ENCODE data around the gene PPFIBP1. TPM values are rescaled to one million over a fixed set of nuclear protein-coding genes. Genes with fewer than 3 reads are reported as not detected.

Gene PPFIBP1
- total and polyA plus RNA-seq, 2 of the 13 experiments (the other 11 are each of a cell fraction or from before 2014, with no cell fraction given) = 16.2 to 21.8 TPM

- Histone ChIP-seq H3K4me1 (ENCODE audit: insufficient read depth, low read length) (no peaks in the 10 kb centered on the region), H3K27me3 (ENCODE audit: control insufficient read depth in 1 of 2, insufficient read depth in 2 of 2, low read length in 2 of 2) (no peaks in the 10 kb centered on the region), H3K9me3 (ENCODE audit: low read length) (no peaks in the 10 kb centered on the region), H3K4me2 (ENCODE audit: low read depth, low read length) (no peak overlapping the region), H3K79me2 (ENCODE audit: insufficient read depth, low read length) (no peaks in the 10 kb centered on the region), H3K9ac (ENCODE audit: insufficient read depth, low read depth, low read length) (no peak overlapping the region), H2AFZ (ENCODE audit: low read length) (no peak overlapping the region), H3K36me3 (replicated peaks in 1 of 2; ENCODE audit: control insufficient read depth in 1 of 2, insufficient read depth in 2 of 2, low read length in 2 of 2) (no peaks in the 10 kb centered on the region; a peak in 1 of 5 replicates), H4K20me1 (ENCODE audit: insufficient read depth, low read length) (no peaks in the 10 kb centered on the region), H3K27ac (ENCODE audit: extremely low read length, insufficient read depth, low read length) (no peak overlapping the region), H3K4me3 (replicated peaks in 1 of 3; ENCODE audit: insufficient read depth in 1 of 3, low read depth in 2 of 3, low read length in 3 of 3) (no peak overlapping the region)
- DNase-seq (ENCODE audit: low spot score) (no peak), ATAC-seq (no peak), FAIRE-seq (no peak)
- in situ Hi-C loops (cut with HindIII; ENCODE audit: extremely low pct_ligation_motif_present, low pct_unique_long_range_greater_than_20kb) = no loop called here
- CTCF ChIA-PET (ENCODE audit: low intra/inter-chr PET ratio, low total read pairs) = no interaction called here
- POLR2A ChIA-PET = no interaction called here
- TF ChIP-seq ATAD3A (CRISPR knock-in tag; IDR thresholded peaks at IDR 0.05) = no peak
- TF ChIP-seq ZNF891 (CRISPR knock-in tag; IDR thresholded peaks at IDR 0.05) = no peak
- TF ChIP-seq, protein P1, sequence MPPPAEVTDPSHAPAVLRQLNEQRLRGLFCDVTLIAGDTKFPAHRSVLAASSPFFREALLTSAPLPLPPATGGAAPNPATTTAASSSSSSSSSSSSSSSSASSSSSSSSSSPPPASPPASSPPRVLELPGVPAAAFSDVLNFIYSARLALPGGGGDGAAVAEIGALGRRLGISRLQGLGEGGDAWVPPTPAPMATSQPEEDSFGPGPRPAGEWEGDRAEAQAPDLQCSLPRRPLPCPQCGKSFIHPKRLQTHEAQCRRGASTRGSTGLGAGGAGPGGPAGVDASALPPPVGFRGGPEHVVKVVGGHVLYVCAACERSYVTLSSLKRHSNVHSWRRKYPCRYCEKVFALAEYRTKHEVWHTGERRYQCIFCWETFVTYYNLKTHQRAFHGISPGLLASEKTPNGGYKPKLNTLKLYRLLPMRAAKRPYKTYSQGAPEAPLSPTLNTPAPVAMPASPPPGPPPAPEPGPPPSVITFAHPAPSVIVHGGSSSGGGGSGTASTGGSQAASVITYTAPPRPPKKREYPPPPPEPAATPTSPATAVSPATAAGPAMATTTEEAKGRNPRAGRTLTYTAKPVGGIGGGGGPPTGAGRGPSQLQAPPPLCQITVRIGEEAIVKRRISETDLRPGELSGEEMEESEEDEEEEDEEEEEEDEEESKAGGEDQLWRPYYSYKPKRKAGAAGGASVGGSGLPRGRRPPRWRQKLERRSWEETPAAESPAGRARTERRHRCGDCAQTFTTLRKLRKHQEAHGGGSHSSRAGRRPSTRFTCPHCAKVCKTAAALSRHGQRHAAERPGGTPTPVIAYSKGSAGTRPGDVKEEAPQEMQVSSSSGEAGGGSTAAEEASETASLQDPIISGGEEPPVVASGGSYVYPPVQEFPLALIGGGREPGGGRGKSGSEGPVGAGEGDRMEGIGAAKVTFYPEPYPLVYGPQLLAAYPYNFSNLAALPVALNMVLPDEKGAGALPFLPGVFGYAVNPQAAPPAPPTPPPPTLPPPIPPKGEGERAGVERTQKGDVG (CRISPR knock-in tag; IDR thresholded peaks at IDR 0.05; ENCODE audit: borderline replicate concordance) = no peak
- TF ChIP-seq CCAR2 (optimal IDR thresholded peaks at IDR 0.05; ENCODE audit: low read depth, low read length) = no peak
- TF ChIP-seq ZNF563 (CRISPR knock-in tag; IDR thresholded peaks at IDR 0.05) = no peak
- no peak for TF ChIP-seq NPAS2 (CRISPR knock-in tag; IDR thresholded peaks at IDR 0.05; ENCODE audit: borderline replicate concordance)
- TF ChIP-seq AHR (CRISPR knock-in tag; IDR thresholded peaks at IDR 0.05) = no peak
- TF ChIP-seq ZNF460 (CRISPR knock-in tag; IDR thresholded peaks at IDR 0.05; ENCODE audit: borderline replicate concordance) = no peak
- TF ChIP-seq, protein P2, sequence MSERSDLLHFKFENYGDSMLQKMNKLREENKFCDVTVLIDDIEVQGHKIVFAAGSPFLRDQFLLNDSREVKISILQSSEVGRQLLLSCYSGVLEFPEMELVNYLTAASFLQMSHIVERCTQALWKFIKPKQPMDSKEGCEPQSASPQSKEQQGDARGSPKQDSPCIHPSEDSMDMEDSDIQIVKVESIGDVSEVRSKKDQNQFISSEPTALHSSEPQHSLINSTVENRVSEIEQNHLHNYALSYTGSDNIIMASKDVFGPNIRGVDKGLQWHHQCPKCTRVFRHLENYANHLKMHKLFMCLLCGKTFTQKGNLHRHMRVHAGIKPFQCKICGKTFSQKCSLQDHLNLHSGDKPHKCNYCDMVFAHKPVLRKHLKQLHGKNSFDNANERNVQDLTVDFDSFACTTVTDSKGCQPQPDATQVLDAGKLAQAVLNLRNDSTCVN (CRISPR knock-in tag; IDR thresholded peaks at IDR 0.05; ENCODE audit: borderline replicate concordance) = no peak
- TF ChIP-seq HDAC2 (CRISPR knock-in tag; IDR thresholded peaks at IDR 0.05) = no peak
- no peak for TF ChIP-seq ZSCAN12 (CRISPR knock-in tag; IDR thresholded peaks at IDR 0.05)
- no peak for TF ChIP-seq ZNF253 (CRISPR knock-in tag; IDR thresholded peaks at IDR 0.05; ENCODE audit: borderline replicate concordance)
- TF ChIP-seq ASH2L (IDR thresholded peaks at IDR 0.05; ENCODE audit: insufficient read length, low read depth, low read length) = no peak
- TF ChIP-seq HDAC6 (IDR thresholded peaks at IDR 0.05; ENCODE audit: low read depth, low read length) = no peak
- no peak for TF ChIP-seq ZHX1 (CRISPR knock-in tag; IDR thresholded peaks at IDR 0.05; ENCODE audit: low read depth)
- no peak for TF ChIP-seq ZNF484 (CRISPR knock-in tag; IDR thresholded peaks at IDR 0.05; ENCODE audit: borderline replicate concordance, low read depth)
- TF ChIP-seq ZMYM4 (CRISPR knock-in tag; IDR thresholded peaks at IDR 0.05) = no peak
- intact Hi-C loops (cut with micrococcal nuclease; ENCODE audit: unreplicated experiment) = no loop called here
- 97% methylated on average over 7 of the region's 7 CpGs for WGBS (ENCODE audit: low lambda C conversion rate)
- no TSS peak for BruUV-seq (replicated peaks)
These were observed 54.8 kb downstream of the PPFIBP1 start for GRCh38 chr12:27578689-27579372.
